HCT116 (cell line): ENCODE measurements around the gene SPEN. TPM values are rescaled to one million over a fixed set of nuclear protein-coding genes. Genes with fewer than 3 reads are reported as not detected.

Experiments used
- ATAC-seq: fragments of 200-7000 bp; cut with Tn5 transposase; 2 replicates; pipeline ENCODE4 v1.9.1; 2020; ENCODE audit warnings: mild to moderate bottlenecking, moderate library complexity
- BruUV-seq: library from RNA; stranded (reverse); fragments of 400-500 nt; replicated peaks from 2 replicates; lab custom pipeline; 2021; lab: Mats Ljungman, UMichigan
- CTCF ChIA-PET: fragments of 300-600 bp; sonication (Branson Sonifier 250); formaldehyde crosslinking; loops from one replicate; lab custom pipeline; 2021; ENCODE audit warnings: antibody characterized with exemption; lab: Charles Lee
- POLR2A ChIA-PET: fragments of 300-600, 350-600 bp; sonication (Branson Sonifier 250); formaldehyde crosslinking; loops from one replicate; lab custom pipeline; 2021; ENCODE audit warnings: antibody characterized with exemption; lab: Charles Lee
- RAD21 ChIA-PET, 2 experiments: fragments of 300-600 bp; sonication (Branson Sonifier 250); formaldehyde crosslinking; loops; one replicate each; lab custom pipeline; 2023; ENCODE audit warnings: low total read pairs in 2 of 2; ENCODE audit not compliant: uncharacterized antibody in 2 of 2, unreplicated experiment in 2 of 2, low non-redundant PET in 1 of 2; lab: Charles Lee
- DNase-seq: peaks from one replicate; pipeline ENCODE4 v3.0.0-alpha.2; 2010; ENCODE audit warnings: low read depth, low spot score
- H2AFZ ChIP-seq: fragments of 200-600 bp; shearing (Covaris generic), sonication (generic); 2 replicates; pipeline ENCODE4 v1.6.1; 2017; ENCODE audit warnings: low read depth, mixed run types, mixed read lengths, antibody characterized with exemption, low read length; ENCODE audit not compliant: poor library complexity, severe bottlenecking
- H3K27ac ChIP-seq: 2 replicates; pipeline ENCODE4 v1.5.1; 2012; ENCODE audit warnings: low read depth, low read length
- H3K27me3 ChIP-seq: fragments of 200-600 bp; sonication (generic); 2 replicates; pipeline ENCODE4 v1.6.1; 2016; ENCODE audit warnings: mixed run types, low read length, mixed read lengths; ENCODE audit not compliant: insufficient read depth
- H3K36me3 ChIP-seq, 2 experiments: fragments of 200-500 bp in 1 of 2; fragments of 200-600 bp in 1 of 2; sonication (Bioruptor generic) in 1 of 2; sonication (generic) in 1 of 2; 2 replicates each; pipeline versions ENCODE4 v1.5.1 to v1.6.1; 2014 to 2016; ENCODE audit warnings: low read length in 2 of 2, inconsistent platforms in 1 of 2, mixed read lengths in 1 of 2, mixed run types in 1 of 2; ENCODE audit not compliant: insufficient read depth in 2 of 2, control insufficient read depth in 1 of 2
- H3K4me1 ChIP-seq, 2 experiments: fragments of 200-600 bp in 1 of 2; sonication (generic) in 1 of 2; 2 replicates each; pipeline versions ENCODE4 v1.5.1 to v1.6.1; 2012 to 2017; ENCODE audit warnings: low read length in 2 of 2, inconsistent platforms in 1 of 2, mild to moderate bottlenecking in 1 of 2, mixed read lengths in 1 of 2, mixed run types in 1 of 2, moderate library complexity in 1 of 2; ENCODE audit not compliant: insufficient read depth in 2 of 2, control insufficient read depth in 1 of 2
- H3K4me2 ChIP-seq: fragments of 200-600 bp; sonication (generic); 2 replicates; pipeline ENCODE4 v1.6.1; 2017; ENCODE audit warnings: mixed run types, low read length, mixed read lengths
- H3K4me3 ChIP-seq, 2 experiments: fragments of 200-600 bp in 1 of 2; sonication (generic) in 1 of 2; replicated peaks in 1 of 2; 2 replicates each; pipeline ENCODE4 v1.5.1; 2011 to 2016; ENCODE audit warnings: low read length in 2 of 2, control low read depth in 1 of 2, low read depth in 1 of 2, mild to moderate bottlenecking in 1 of 2, mixed read lengths in 1 of 2, mixed run types in 1 of 2
- H3K79me2 ChIP-seq: fragments of 200-600 bp; sonication (generic); 2 replicates; pipeline ENCODE4 v1.6.1; 2017; ENCODE audit warnings: mild to moderate bottlenecking, mixed run types, low read length, moderate library complexity, mixed read lengths; ENCODE audit not compliant: insufficient read depth
- H3K9ac ChIP-seq: fragments of 200-600 bp; sonication (generic); 2 replicates; pipeline ENCODE4 v1.6.1; 2016; ENCODE audit warnings: low read length, mixed read lengths
- H3K9me2 ChIP-seq: fragments of 200-600 bp; sonication (generic), shearing (Covaris generic); 2 replicates; pipeline ENCODE4 v1.6.1; 2017; ENCODE audit warnings: mixed run types, mild to moderate bottlenecking, moderate library complexity; ENCODE audit not compliant: insufficient read depth
- H3K9me3 ChIP-seq, 2 experiments: fragments of 200-500 bp in 1 of 2; fragments of 200-600 bp in 1 of 2; sonication (Bioruptor generic) in 1 of 2; sonication (generic) in 1 of 2; 2 replicates each; pipeline ENCODE4 v1.6.1; 2014 to 2017; ENCODE audit warnings: low read length in 2 of 2, mixed read lengths in 2 of 2, inconsistent platforms in 1 of 2, low read depth in 1 of 2, mild to moderate bottlenecking in 1 of 2, mixed run types in 1 of 2, moderate library complexity in 1 of 2; ENCODE audit not compliant: control insufficient read depth in 1 of 2, insufficient read depth in 1 of 2
- H4K20me1 ChIP-seq: fragments of 200-600 bp; sonication (generic), shearing (Covaris generic); 2 replicates; pipeline ENCODE4 v1.6.1; 2017; ENCODE audit warnings: mixed run types, mild to moderate bottlenecking, moderate library complexity; ENCODE audit not compliant: insufficient read depth
- FOSL1 ChIP-seq: IDR thresholded peaks from 2 replicates; pipeline ENCODE4 v1.6.1; 2012; ENCODE audit warnings: low read depth
- POLR2A ChIP-seq: IDR thresholded peaks from 2 replicates; pipeline ENCODE4 v1.7.0; 2011; ENCODE audit warnings: borderline replicate concordance; ENCODE audit not compliant: insufficient read depth, insufficient read length; ENCODE audit errors: extremely low read depth
- POLR2AphosphoS5 ChIP-seq: IDR thresholded peaks from 2 replicates; pipeline ENCODE4 v1.6.1; 2011; ENCODE audit warnings: mild to moderate bottlenecking, low read depth, low read length, moderate library complexity
- RAD21 ChIP-seq: IDR thresholded peaks from 2 replicates; pipeline ENCODE4 v1.6.1; 2012; ENCODE audit warnings: low read depth, mild to moderate bottlenecking
- TCF7L2 ChIP-seq: IDR thresholded peaks from 2 replicates; pipeline ENCODE4 v1.7.0; 2011; ENCODE audit warnings: borderline replicate concordance, inconsistent platforms; ENCODE audit not compliant: insufficient read depth, insufficient read length; ENCODE audit errors: extremely low read depth
- ZFX ChIP-seq: fragments of 450-650 bp; IDR thresholded peaks from 2 replicates; pipeline ENCODE4 v1.6.1; 2017
- ZNF274 ChIP-seq: fragments of 200-500 bp; sonication (Bioruptor generic); IDR thresholded peaks from 2 replicates; pipeline ENCODE4 v1.6.1; 2014; ENCODE audit warnings: mild to moderate bottlenecking, low read depth, low read length, inconsistent platforms
- intact Hi-C: fragments of 100-400 bp; cut with micrococcal nuclease; formaldehyde crosslinking; loops from 2 replicates; pipeline ENCODE4 v1.10.0; 2022
- total RNA-seq: library from RNA; stranded (reverse); gene quantifications from one replicate; pipeline ENCODE4 v1.2.1, GENCODE V29; 2021; ENCODE audit not compliant: unreplicated experiment
- TF ChIP-seq, protein P1 (sequence below), 3 experiments: fragments of 200-600 bp in 1 of 3; sonication (generic) in 1 of 3; IDR thresholded peaks in 2 of 3; conservative IDR thresholded peaks in 1 of 3; 2 replicates each; pipeline ENCODE4 v1.5.1; 2012 to 2017; ENCODE audit warnings: low read depth in 2 of 3, low read length in 2 of 3, antibody characterized with exemption in 1 of 3, borderline replicate concordance in 1 of 3, control low read depth in 1 of 3, mild to moderate bottlenecking in 1 of 3, mixed read lengths in 1 of 3, mixed run types in 1 of 3, moderate library complexity in 1 of 3; ENCODE audit not compliant: insufficient read depth in 1 of 3
- TF ChIP-seq, protein P2 (sequence below): IDR thresholded peaks from 2 replicates; pipeline ENCODE4 v1.6.1; 2011; ENCODE audit warnings: mild to moderate bottlenecking, low read length, moderate library complexity; ENCODE audit not compliant: insufficient replicate concordance; ENCODE audit errors: extremely low read depth
- TF ChIP-seq, protein P3 (sequence below): IDR thresholded peaks from 2 replicates; pipeline ENCODE4 v1.6.1; 2012

SPEN gene
- total RNA-seq, 1 experiment from 2014 or later, result 58.6 TPM

DNA sequence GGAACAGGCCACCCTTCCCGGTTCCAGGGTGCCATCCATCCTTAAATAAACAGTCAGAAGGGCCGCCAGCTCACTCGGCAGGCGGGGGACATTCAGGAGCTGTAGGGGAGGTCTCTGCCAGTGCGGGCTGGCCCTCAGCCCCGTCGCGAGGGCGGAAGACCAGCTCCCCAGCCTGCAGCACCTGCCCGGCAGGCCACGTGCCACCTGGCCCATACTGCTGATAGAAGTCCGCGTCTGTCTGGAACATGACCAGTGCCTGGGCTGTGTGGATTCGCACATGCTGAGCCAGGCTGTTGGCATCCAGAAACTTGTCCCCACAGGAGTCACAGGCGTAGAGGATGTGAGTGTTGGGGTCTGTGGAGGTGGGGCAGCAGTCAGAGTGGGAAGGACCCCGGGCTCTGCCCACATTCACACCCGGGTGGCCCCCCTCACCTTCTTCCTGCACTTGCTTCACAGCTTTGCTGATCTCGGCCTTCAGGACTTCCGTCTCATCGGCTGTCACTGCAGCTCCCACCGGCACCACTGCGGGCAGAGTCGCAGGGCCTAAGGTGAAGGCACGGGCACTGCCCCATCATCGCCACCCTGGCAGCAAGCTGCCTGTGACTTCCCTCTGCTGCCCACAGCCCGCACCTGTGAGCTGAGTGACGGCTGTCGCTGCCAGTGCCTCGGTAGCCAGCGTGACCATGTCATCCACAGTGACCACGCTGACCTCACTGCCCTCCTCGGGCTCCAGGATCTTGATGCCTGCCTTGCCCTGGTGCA, 94.6 kb downstream of the SPEN start:
- Histone ChIP-seq H3K4me3 (no peak overlapping the region), H3K27me3 (no peaks in the 10 kb centered on the region), H3K36me3 (peaks cover 25 to 35% of the 10 kb centered on the region in 2 experiments), H3K79me2 (peaks cover 4% of the 10 kb centered on the region; the same call in 1 of the 2 replicates), H3K9ac (no peak overlapping the region), H3K4me2 (no peak overlapping the region), H3K9me3 (no peaks in the 10 kb centered on the region)
- RAD21 ChIA-PET, result no interaction called here
- no peak for TF ChIP-seq RAD21
- TF ChIP-seq POLR2AphosphoS5, result no peak
- TF ChIP-seq FOSL1, result no peak
- TF ChIP-seq, protein P1, sequence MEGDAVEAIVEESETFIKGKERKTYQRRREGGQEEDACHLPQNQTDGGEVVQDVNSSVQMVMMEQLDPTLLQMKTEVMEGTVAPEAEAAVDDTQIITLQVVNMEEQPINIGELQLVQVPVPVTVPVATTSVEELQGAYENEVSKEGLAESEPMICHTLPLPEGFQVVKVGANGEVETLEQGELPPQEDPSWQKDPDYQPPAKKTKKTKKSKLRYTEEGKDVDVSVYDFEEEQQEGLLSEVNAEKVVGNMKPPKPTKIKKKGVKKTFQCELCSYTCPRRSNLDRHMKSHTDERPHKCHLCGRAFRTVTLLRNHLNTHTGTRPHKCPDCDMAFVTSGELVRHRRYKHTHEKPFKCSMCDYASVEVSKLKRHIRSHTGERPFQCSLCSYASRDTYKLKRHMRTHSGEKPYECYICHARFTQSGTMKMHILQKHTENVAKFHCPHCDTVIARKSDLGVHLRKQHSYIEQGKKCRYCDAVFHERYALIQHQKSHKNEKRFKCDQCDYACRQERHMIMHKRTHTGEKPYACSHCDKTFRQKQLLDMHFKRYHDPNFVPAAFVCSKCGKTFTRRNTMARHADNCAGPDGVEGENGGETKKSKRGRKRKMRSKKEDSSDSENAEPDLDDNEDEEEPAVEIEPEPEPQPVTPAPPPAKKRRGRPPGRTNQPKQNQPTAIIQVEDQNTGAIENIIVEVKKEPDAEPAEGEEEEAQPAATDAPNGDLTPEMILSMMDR (IDR thresholded peaks at IDR 0.05 in 2 of 3, conservative IDR thresholded peaks at IDR 0.05 in 1 of 3; ENCODE audit: borderline replicate concordance in 1 of 3, insufficient read depth in 1 of 3, low read depth in 2 of 3, low read length in 2 of 3), result no peak
- TF ChIP-seq TCF7L2, result no peak
- TF ChIP-seq ZNF274, result no peak
- no peak for TF ChIP-seq ZFX
- TF ChIP-seq POLR2A, result no peak
- TF ChIP-seq, protein P2, sequence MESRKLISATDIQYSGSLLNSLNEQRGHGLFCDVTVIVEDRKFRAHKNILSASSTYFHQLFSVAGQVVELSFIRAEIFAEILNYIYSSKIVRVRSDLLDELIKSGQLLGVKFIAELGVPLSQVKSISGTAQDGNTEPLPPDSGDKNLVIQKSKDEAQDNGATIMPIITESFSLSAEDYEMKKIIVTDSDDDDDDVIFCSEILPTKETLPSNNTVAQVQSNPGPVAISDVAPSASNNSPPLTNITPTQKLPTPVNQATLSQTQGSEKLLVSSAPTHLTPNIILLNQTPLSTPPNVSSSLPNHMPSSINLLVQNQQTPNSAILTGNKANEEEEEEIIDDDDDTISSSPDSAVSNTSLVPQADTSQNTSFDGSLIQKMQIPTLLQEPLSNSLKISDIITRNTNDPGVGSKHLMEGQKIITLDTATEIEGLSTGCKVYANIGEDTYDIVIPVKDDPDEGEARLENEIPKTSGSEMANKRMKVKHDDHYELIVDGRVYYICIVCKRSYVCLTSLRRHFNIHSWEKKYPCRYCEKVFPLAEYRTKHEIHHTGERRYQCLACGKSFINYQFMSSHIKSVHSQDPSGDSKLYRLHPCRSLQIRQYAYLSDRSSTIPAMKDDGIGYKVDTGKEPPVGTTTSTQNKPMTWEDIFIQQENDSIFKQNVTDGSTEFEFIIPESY, result no peak
- TF ChIP-seq, protein P3, sequence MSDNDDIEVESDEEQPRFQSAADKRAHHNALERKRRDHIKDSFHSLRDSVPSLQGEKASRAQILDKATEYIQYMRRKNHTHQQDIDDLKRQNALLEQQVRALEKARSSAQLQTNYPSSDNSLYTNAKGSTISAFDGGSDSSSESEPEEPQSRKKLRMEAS, result no peak
- TF ChIP-seq, all 23 proteins: peak for 0
- CTCF ChIA-PET, result no interaction called here
- H3K9me2 ChIP-seq, result no peaks in the 10 kb centered on the region
- no peak overlapping the region for H2AFZ ChIP-seq
- DNase-seq (no peak), ATAC-seq (no peak)
- intact Hi-C loops, result no loop called here
- POLR2A ChIA-PET, result no interaction called here
- no peak overlapping the region for H3K27ac ChIP-seq
- BruUV-seq, result TSS peak; percentile 20
- no peaks in the 10 kb centered on the region for H4K20me1 ChIP-seq
- H3K4me1 ChIP-seq, result no peaks in the 10 kb centered on the region
